ENCODE results near the gene CAND2.
"Not testable (repeated sequence)": the region's sequence is repeated elsewhere in the genome, so short reads cannot be mapped to it uniquely, and the experiment has no call there.

CAND2 gene

GRCh38 chr3:12840591-12841148, 44.2 kb downstream of the CAND2 start:
- Histone ChIP-seq H3K4me1 (ENCODE audit: control insufficient read depth, insufficient read depth, low read length) (peaks cover 27% of the 10 kb centered on the region), H3K36me3 (ENCODE audit: control insufficient read depth in 2 of 2, insufficient read depth in 2 of 2, low read length in 2 of 2) (peaks cover 34 to 37% of the 10 kb centered on the region in 2 donors), H3K9ac (ENCODE audit: low read length in 2 of 2) (peak overlapping the region; percentile 94 to 95), H3K27me3 (ENCODE audit: control insufficient read depth in 1 of 2, insufficient read depth in 2 of 2, low read length in 2 of 2) (no peaks in the 10 kb centered on the region), H3K9me3 (ENCODE audit: control insufficient read depth in 2 of 2, low read length in 2 of 2) (no peaks in the 10 kb centered on the region), H3K27ac (ENCODE audit: low read length) (peak overlapping the region; percentile 92), H3K4me3 (ENCODE audit: low read length in 2 of 2) (peak overlapping the region; percentile 85 to 96)

- peak within 1 kb of the TSS; percentile 85 to 96 for H3K4me3 ChIP-seq (ENCODE audit: low read length in 2 of 2)
- H3K27ac ChIP-seq (ENCODE audit: low read length) = peak within 1 kb of the TSS; percentile 92
- H3K9me3 ChIP-seq (ENCODE audit: control insufficient read depth in 2 of 2, low read length in 2 of 2) = no peaks in the 10 kb centered on the region
- H3K36me3 ChIP-seq (ENCODE audit: control insufficient read depth in 2 of 2, insufficient read depth in 2 of 2, low read length in 2 of 2) = peaks cover 28 to 30% of the 10 kb centered on the region in 2 donors
- H3K9ac ChIP-seq (ENCODE audit: low read length in 2 of 2) = peak within 1 kb of the TSS; percentile 94 to 95
- peaks cover 27% of the 10 kb centered on the region for H3K4me1 ChIP-seq (ENCODE audit: control insufficient read depth, insufficient read depth, low read length)
- no peaks in the 10 kb centered on the region for H3K27me3 ChIP-seq (ENCODE audit: control insufficient read depth in 1 of 2, insufficient read depth in 2 of 2, low read length in 2 of 2)
Measured at GRCh38 chr3:12841149-12841969, 44.9 kb downstream of the CAND2 start, which contains the start of gene RPL32. TSS of gene RPL32 (minus strand) at chr3:12841565. CDS start at chr3:12840237, 1,328 bp downstream.

- peak overlapping the region; percentile 85 to 96 for H3K4me3 ChIP-seq (ENCODE audit: low read length in 2 of 2)
- no peaks in the 10 kb centered on the region for H3K27me3 ChIP-seq (ENCODE audit: control insufficient read depth in 1 of 2, insufficient read depth in 2 of 2, low read length in 2 of 2)
- H3K27ac ChIP-seq (ENCODE audit: low read length) = peak overlapping the region; percentile 92
Measured at GRCh38 chr3:12841970-12842328, 45.5 kb downstream of the CAND2 start.

GRCh38 chr3:12842469-12842868, 46.0 kb downstream of the CAND2 start:
- Histone ChIP-seq H3K4me3 (ENCODE audit: low read length in 2 of 2) (no peak overlapping the region), H3K27me3 (ENCODE audit: control insufficient read depth in 1 of 2, insufficient read depth in 2 of 2, low read length in 2 of 2) (no peaks in the 10 kb centered on the region), H3K9me3 (ENCODE audit: control insufficient read depth in 2 of 2, low read length in 2 of 2) (no peaks in the 10 kb centered on the region), H3K9ac (ENCODE audit: low read length in 2 of 2) (no peak overlapping the region), H3K36me3 (ENCODE audit: control insufficient read depth in 2 of 2, insufficient read depth in 2 of 2, low read length in 2 of 2) (peaks cover 19 to 20% of the 10 kb centered on the region in 2 donors), H3K4me1 (ENCODE audit: control insufficient read depth, insufficient read depth, low read length) (peaks cover 27% of the 10 kb centered on the region), H3K27ac (ENCODE audit: low read length) (no peak overlapping the region)

More at GRCh38 chr3:12841970-12842328, 45.5 kb downstream of the CAND2 start:
- peak overlapping the region; percentile 94 to 95 for H3K9ac ChIP-seq (ENCODE audit: low read length in 2 of 2)
- peaks cover 27% of the 10 kb centered on the region for H3K4me1 ChIP-seq (ENCODE audit: control insufficient read depth, insufficient read depth, low read length)
- no peaks in the 10 kb centered on the region for H3K9me3 ChIP-seq (ENCODE audit: control insufficient read depth in 2 of 2, low read length in 2 of 2)
- H3K36me3 ChIP-seq (ENCODE audit: control insufficient read depth in 2 of 2, insufficient read depth in 2 of 2, low read length in 2 of 2) = peaks cover 23 to 25% of the 10 kb centered on the region in 2 donors

GRCh38 chr3:12845811-12846210, 49.3 kb downstream of the CAND2 start:
- Histone ChIP-seq H3K27ac (ENCODE audit: low read length) (no peak overlapping the region), H3K4me3 (ENCODE audit: low read length in 2 of 2) (no peak overlapping the region), H3K9me3 (ENCODE audit: control insufficient read depth in 2 of 2, low read length in 2 of 2) (no peaks in the 10 kb centered on the region), H3K27me3 (ENCODE audit: control insufficient read depth in 1 of 2, insufficient read depth in 2 of 2, low read length in 2 of 2) (no peaks in the 10 kb centered on the region), H3K36me3 (ENCODE audit: control insufficient read depth in 2 of 2, insufficient read depth in 2 of 2, low read length in 2 of 2) (no peaks in the 10 kb centered on the region), H3K9ac (ENCODE audit: low read length in 2 of 2) (no peak overlapping the region), H3K4me1 (ENCODE audit: control insufficient read depth, insufficient read depth, low read length) (peaks cover 5% of the 10 kb centered on the region)

- H3K9ac ChIP-seq (ENCODE audit: low read length in 2 of 2) = no peak overlapping the region
- no peaks in the 10 kb centered on the region for H3K36me3 ChIP-seq (ENCODE audit: control insufficient read depth in 2 of 2, insufficient read depth in 2 of 2, low read length in 2 of 2)
- no peak overlapping the region for H3K27ac ChIP-seq (ENCODE audit: low read length)
- H3K27me3 ChIP-seq (ENCODE audit: control insufficient read depth in 1 of 2, insufficient read depth in 2 of 2, low read length in 2 of 2) = no peaks in the 10 kb centered on the region
- no peaks in the 10 kb centered on the region for H3K4me1 ChIP-seq (ENCODE audit: control insufficient read depth, insufficient read depth, low read length)
- no peak overlapping the region for H3K4me3 ChIP-seq (ENCODE audit: low read length in 2 of 2)
- H3K9me3 ChIP-seq (ENCODE audit: control insufficient read depth in 2 of 2, low read length in 2 of 2) = no peaks in the 10 kb centered on the region
Measured at GRCh38 chr3:12852201-12852600, 55.7 kb downstream of the CAND2 start.

- not testable (repeated sequence) for H3K9ac ChIP-seq (ENCODE audit: low read length in 2 of 2); H3K36me3 ChIP-seq (ENCODE audit: control insufficient read depth in 2 of 2, insufficient read depth in 2 of 2, low read length in 2 of 2); H3K9me3 ChIP-seq (ENCODE audit: control insufficient read depth in 2 of 2, low read length in 2 of 2); H3K27ac ChIP-seq (ENCODE audit: low read length); H3K4me3 ChIP-seq (ENCODE audit: low read length in 2 of 2); H3K4me1 ChIP-seq (ENCODE audit: control insufficient read depth, insufficient read depth, low read length); H3K27me3 ChIP-seq (ENCODE audit: control insufficient read depth in 1 of 2, insufficient read depth in 2 of 2, low read length in 2 of 2)
Measured at GRCh38 chr3:12853847-12854246, 57.4 kb downstream of the CAND2 start.

- Histone ChIP-seq H3K4me3 (ENCODE audit: low read length in 2 of 2) (no peak overlapping the region), H3K27me3 (ENCODE audit: control insufficient read depth in 1 of 2, insufficient read depth in 2 of 2, low read length in 2 of 2) (no peaks in the 10 kb centered on the region), H3K9ac (ENCODE audit: low read length in 2 of 2) (no peak overlapping the region), H3K9me3 (ENCODE audit: control insufficient read depth in 2 of 2, low read length in 2 of 2) (no peaks in the 10 kb centered on the region), H3K27ac (ENCODE audit: low read length) (no peak overlapping the region), H3K36me3 (ENCODE audit: control insufficient read depth in 2 of 2, insufficient read depth in 2 of 2, low read length in 2 of 2) (no peaks in the 10 kb centered on the region), H3K4me1 (ENCODE audit: control insufficient read depth, insufficient read depth, low read length) (no peaks in the 10 kb centered on the region)
Measured at GRCh38 chr3:12854565-12854964, 58.1 kb downstream of the CAND2 start.

GRCh38 chr3:12856626-12857025, 60.1 kb downstream of the CAND2 start:
- Histone ChIP-seq H3K9me3 (ENCODE audit: control insufficient read depth in 2 of 2, low read length in 2 of 2) (no peaks in the 10 kb centered on the region), H3K36me3 (ENCODE audit: control insufficient read depth in 2 of 2, insufficient read depth in 2 of 2, low read length in 2 of 2) (no peaks in the 10 kb centered on the region), H3K4me1 (ENCODE audit: control insufficient read depth, insufficient read depth, low read length) (no peaks in the 10 kb centered on the region), H3K4me3 (ENCODE audit: low read length in 2 of 2) (no peak overlapping the region), H3K27me3 (ENCODE audit: control insufficient read depth in 1 of 2, insufficient read depth in 2 of 2, low read length in 2 of 2) (no peaks in the 10 kb centered on the region), H3K27ac (ENCODE audit: low read length) (no peak overlapping the region), H3K9ac (ENCODE audit: low read length in 2 of 2) (no peak overlapping the region)

- Histone ChIP-seq H3K36me3 (ENCODE audit: control insufficient read depth in 2 of 2, insufficient read depth in 2 of 2, low read length in 2 of 2) (no peaks in the 10 kb centered on the region), H3K9ac (ENCODE audit: low read length in 2 of 2) (no peak overlapping the region), H3K9me3 (ENCODE audit: control insufficient read depth in 2 of 2, low read length in 2 of 2) (no peaks in the 10 kb centered on the region), H3K27ac (ENCODE audit: low read length) (no peak overlapping the region), H3K4me1 (ENCODE audit: control insufficient read depth, insufficient read depth, low read length) (no peaks in the 10 kb centered on the region), H3K27me3 (ENCODE audit: control insufficient read depth in 1 of 2, insufficient read depth in 2 of 2, low read length in 2 of 2) (no peaks in the 10 kb centered on the region), H3K4me3 (ENCODE audit: low read length in 2 of 2) (no peak overlapping the region)
Measured at GRCh38 chr3:12859840-12860239, 63.4 kb downstream of the CAND2 start.

- Histone ChIP-seq H3K27me3 (ENCODE audit: control insufficient read depth in 1 of 2, insufficient read depth in 2 of 2, low read length in 2 of 2) (no peaks in the 10 kb centered on the region), H3K4me3 (ENCODE audit: low read length in 2 of 2) (no peak overlapping the region), H3K27ac (ENCODE audit: low read length) (no peak overlapping the region), H3K9ac (ENCODE audit: low read length in 2 of 2) (no peak overlapping the region), H3K4me1 (ENCODE audit: control insufficient read depth, insufficient read depth, low read length) (no peaks in the 10 kb centered on the region), H3K36me3 (ENCODE audit: control insufficient read depth in 2 of 2, insufficient read depth in 2 of 2, low read length in 2 of 2) (no peaks in the 10 kb centered on the region), H3K9me3 (ENCODE audit: control insufficient read depth in 2 of 2, low read length in 2 of 2) (no peaks in the 10 kb centered on the region)
Measured at GRCh38 chr3:12861611-12862010, 65.1 kb downstream of the CAND2 start.

Measured in stomach smooth muscle (tissue), 2 donors.